HCT116 (cell line): ENCODE measurements around the gene NUB1. TPM values are rescaled to one million over a fixed set of nuclear protein-coding genes. Genes with fewer than 3 reads are reported as not detected.

Experiments
- ATAC-seq: fragments of 200-7000 bp; cut with Tn5 transposase; 2 replicates; pipeline ENCODE4 v1.9.1; 2020; ENCODE audit warnings: mild to moderate bottlenecking, moderate library complexity
- BruUV-seq: library from RNA; stranded (reverse); fragments of 400-500 nt; replicated peaks from 2 replicates; lab custom pipeline; 2021; lab: Mats Ljungman, UMichigan
- CTCF ChIA-PET: fragments of 300-600 bp; sonication (Branson Sonifier 250); formaldehyde crosslinking; loops from one replicate; lab custom pipeline; 2021; ENCODE audit warnings: antibody characterized with exemption; lab: Charles Lee
- POLR2A ChIA-PET: fragments of 300-600, 350-600 bp; sonication (Branson Sonifier 250); formaldehyde crosslinking; loops from one replicate; lab custom pipeline; 2021; ENCODE audit warnings: antibody characterized with exemption; lab: Charles Lee
- RAD21 ChIA-PET, 2 experiments: fragments of 300-600 bp; sonication (Branson Sonifier 250); formaldehyde crosslinking; loops; one replicate each; lab custom pipeline; 2023; ENCODE audit warnings: low total read pairs in 2 of 2; ENCODE audit not compliant: uncharacterized antibody in 2 of 2, unreplicated experiment in 2 of 2, low non-redundant PET in 1 of 2; lab: Charles Lee
- DNase-seq: peaks from one replicate; pipeline ENCODE4 v3.0.0-alpha.2; 2010; ENCODE audit warnings: low read depth, low spot score
- H2AFZ ChIP-seq: fragments of 200-600 bp; shearing (Covaris generic), sonication (generic); 2 replicates; pipeline ENCODE4 v1.6.1; 2017; ENCODE audit warnings: low read depth, mixed run types, mixed read lengths, antibody characterized with exemption, low read length; ENCODE audit not compliant: poor library complexity, severe bottlenecking
- H3K27ac ChIP-seq: 2 replicates; pipeline ENCODE4 v1.5.1; 2012; ENCODE audit warnings: low read depth, low read length
- H3K27me3 ChIP-seq: fragments of 200-600 bp; sonication (generic); 2 replicates; pipeline ENCODE4 v1.6.1; 2016; ENCODE audit warnings: mixed run types, low read length, mixed read lengths; ENCODE audit not compliant: insufficient read depth
- H3K36me3 ChIP-seq, 2 experiments: fragments of 200-500 bp in 1 of 2; fragments of 200-600 bp in 1 of 2; sonication (Bioruptor generic) in 1 of 2; sonication (generic) in 1 of 2; 2 replicates each; pipeline versions ENCODE4 v1.5.1 to v1.6.1; 2014 to 2016; ENCODE audit warnings: low read length in 2 of 2, inconsistent platforms in 1 of 2, mixed read lengths in 1 of 2, mixed run types in 1 of 2; ENCODE audit not compliant: insufficient read depth in 2 of 2, control insufficient read depth in 1 of 2
- H3K4me1 ChIP-seq, 2 experiments: fragments of 200-600 bp in 1 of 2; sonication (generic) in 1 of 2; 2 replicates each; pipeline versions ENCODE4 v1.5.1 to v1.6.1; 2012 to 2017; ENCODE audit warnings: low read length in 2 of 2, inconsistent platforms in 1 of 2, mild to moderate bottlenecking in 1 of 2, mixed read lengths in 1 of 2, mixed run types in 1 of 2, moderate library complexity in 1 of 2; ENCODE audit not compliant: insufficient read depth in 2 of 2, control insufficient read depth in 1 of 2
- H3K4me2 ChIP-seq: fragments of 200-600 bp; sonication (generic); 2 replicates; pipeline ENCODE4 v1.6.1; 2017; ENCODE audit warnings: mixed run types, low read length, mixed read lengths
- H3K4me3 ChIP-seq, 2 experiments: fragments of 200-600 bp in 1 of 2; sonication (generic) in 1 of 2; replicated peaks in 1 of 2; 2 replicates each; pipeline ENCODE4 v1.5.1; 2011 to 2016; ENCODE audit warnings: low read length in 2 of 2, control low read depth in 1 of 2, low read depth in 1 of 2, mild to moderate bottlenecking in 1 of 2, mixed read lengths in 1 of 2, mixed run types in 1 of 2
- H3K79me2 ChIP-seq: fragments of 200-600 bp; sonication (generic); 2 replicates; pipeline ENCODE4 v1.6.1; 2017; ENCODE audit warnings: mild to moderate bottlenecking, mixed run types, low read length, moderate library complexity, mixed read lengths; ENCODE audit not compliant: insufficient read depth
- H3K9ac ChIP-seq: fragments of 200-600 bp; sonication (generic); 2 replicates; pipeline ENCODE4 v1.6.1; 2016; ENCODE audit warnings: low read length, mixed read lengths
- H3K9me2 ChIP-seq: fragments of 200-600 bp; sonication (generic), shearing (Covaris generic); 2 replicates; pipeline ENCODE4 v1.6.1; 2017; ENCODE audit warnings: mixed run types, mild to moderate bottlenecking, moderate library complexity; ENCODE audit not compliant: insufficient read depth
- H3K9me3 ChIP-seq, 2 experiments: fragments of 200-500 bp in 1 of 2; fragments of 200-600 bp in 1 of 2; sonication (Bioruptor generic) in 1 of 2; sonication (generic) in 1 of 2; 2 replicates each; pipeline ENCODE4 v1.6.1; 2014 to 2017; ENCODE audit warnings: low read length in 2 of 2, mixed read lengths in 2 of 2, inconsistent platforms in 1 of 2, low read depth in 1 of 2, mild to moderate bottlenecking in 1 of 2, mixed run types in 1 of 2, moderate library complexity in 1 of 2; ENCODE audit not compliant: control insufficient read depth in 1 of 2, insufficient read depth in 1 of 2
- H4K20me1 ChIP-seq: fragments of 200-600 bp; sonication (generic), shearing (Covaris generic); 2 replicates; pipeline ENCODE4 v1.6.1; 2017; ENCODE audit warnings: mixed run types, mild to moderate bottlenecking, moderate library complexity; ENCODE audit not compliant: insufficient read depth
- CBX3 ChIP-seq: IDR thresholded peaks from 2 replicates; pipeline ENCODE4 v1.6.1; 2012; ENCODE audit warnings: low read depth
- EGR1 ChIP-seq: IDR thresholded peaks from 2 replicates; pipeline ENCODE4 v1.6.1; 2012; ENCODE audit warnings: low read depth
- ELF1 ChIP-seq: IDR thresholded peaks from 2 replicates; pipeline ENCODE4 v1.6.1; 2012; ENCODE audit warnings: low read depth, borderline replicate concordance
- EZH2 ChIP-seq: fragments of 200-600 bp; sonication (generic); IDR thresholded peaks from 2 replicates; pipeline ENCODE4 v1.6.1; 2017; ENCODE audit warnings: antibody characterized with exemption, mixed run types
- FOSL1 ChIP-seq: IDR thresholded peaks from 2 replicates; pipeline ENCODE4 v1.6.1; 2012; ENCODE audit warnings: low read depth
- JUND ChIP-seq: IDR thresholded peaks from 2 replicates; pipeline ENCODE4 v1.6.1; 2012
- POLR2A ChIP-seq: IDR thresholded peaks from 2 replicates; pipeline ENCODE4 v1.7.0; 2011; ENCODE audit warnings: borderline replicate concordance; ENCODE audit not compliant: insufficient read depth, insufficient read length; ENCODE audit errors: extremely low read depth
- POLR2AphosphoS5 ChIP-seq: IDR thresholded peaks from 2 replicates; pipeline ENCODE4 v1.6.1; 2011; ENCODE audit warnings: mild to moderate bottlenecking, low read depth, low read length, moderate library complexity
- SRF ChIP-seq: IDR thresholded peaks from 2 replicates; pipeline ENCODE4 v1.6.1; 2012; ENCODE audit warnings: low read depth
- YY1 ChIP-seq: IDR thresholded peaks from 2 replicates; pipeline ENCODE4 v1.6.1; 2011; ENCODE audit warnings: low read length, low read depth, moderate library complexity, mild to moderate bottlenecking; ENCODE audit not compliant: insufficient replicate concordance; ENCODE audit errors: extremely low read depth
- ZFX ChIP-seq: fragments of 450-650 bp; IDR thresholded peaks from 2 replicates; pipeline ENCODE4 v1.6.1; 2017
- ZNF274 ChIP-seq: fragments of 200-500 bp; sonication (Bioruptor generic); IDR thresholded peaks from 2 replicates; pipeline ENCODE4 v1.6.1; 2014; ENCODE audit warnings: mild to moderate bottlenecking, low read depth, low read length, inconsistent platforms
- intact Hi-C: fragments of 100-400 bp; cut with micrococcal nuclease; formaldehyde crosslinking; loops from 2 replicates; pipeline ENCODE4 v1.10.0; 2022
- total RNA-seq: library from RNA; stranded (reverse); gene quantifications from one replicate; pipeline ENCODE4 v1.2.1, GENCODE V29; 2021; ENCODE audit not compliant: unreplicated experiment
- TF ChIP-seq, protein P1 (sequence below): IDR thresholded peaks from 2 replicates; pipeline ENCODE4 v1.6.1; 2012; ENCODE audit warnings: low read depth
- TF ChIP-seq, protein P2 (sequence below): IDR thresholded peaks from 2 replicates; pipeline ENCODE4 v1.6.1; 2011; ENCODE audit warnings: mild to moderate bottlenecking, low read length, moderate library complexity; ENCODE audit not compliant: insufficient replicate concordance; ENCODE audit errors: extremely low read depth
- TF ChIP-seq, protein P3 (sequence below): IDR thresholded peaks from 2 replicates; pipeline ENCODE4 v1.6.1; 2012
- TF ChIP-seq, protein P4 (sequence below): IDR thresholded peaks from 2 replicates; pipeline ENCODE4 v1.6.1; 2012

NUB1 gene
- total RNA-seq, 1 experiment from 2014 or later: 44.0 TPM

DNA sequence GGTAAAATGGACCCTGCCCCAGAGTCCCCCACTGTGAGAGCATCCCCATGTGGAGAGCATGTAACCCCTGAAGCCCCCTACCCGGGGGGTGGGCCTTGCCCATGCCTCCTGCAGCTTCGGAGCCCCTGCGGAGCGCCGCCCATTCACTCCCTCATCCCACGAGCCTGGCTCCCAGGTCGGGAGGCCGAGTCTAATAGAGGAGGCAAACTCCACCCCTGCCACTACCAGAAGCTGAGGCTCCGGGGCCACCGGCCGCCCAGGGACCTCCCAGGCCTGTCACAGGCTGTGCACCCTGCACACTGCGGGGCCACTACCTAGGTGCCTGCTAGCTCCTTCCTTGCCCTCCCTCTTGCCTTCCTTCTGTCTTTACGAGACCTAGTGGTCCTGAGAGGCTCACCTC, 50.8 kb downstream of the NUB1 start:
- Histone ChIP-seq H2AFZ (no peak overlapping the region), H3K9me2 (no peaks in the 10 kb centered on the region)

More for the DNA sequence above, 50.8 kb downstream of the NUB1 start:
- DNase-seq (no peak), ATAC-seq (no peak)
- no peaks in the 10 kb centered on the region for H3K27me3 ChIP-seq
- no peaks in the 10 kb centered on the region for H3K36me3 ChIP-seq
- intact Hi-C loops: no loop called here
- CTCF ChIA-PET: no interaction called here
- no TSS peak for BruUV-seq
- RAD21 ChIA-PET: no interaction called here
- no peak overlapping the region for H3K4me2 ChIP-seq
- H3K9me3 ChIP-seq: no peaks in the 10 kb centered on the region
- TF ChIP-seq YY1: no peak
- TF ChIP-seq EZH2: no peak
- TF ChIP-seq POLR2AphosphoS5: no peak
- TF ChIP-seq, protein P1, sequence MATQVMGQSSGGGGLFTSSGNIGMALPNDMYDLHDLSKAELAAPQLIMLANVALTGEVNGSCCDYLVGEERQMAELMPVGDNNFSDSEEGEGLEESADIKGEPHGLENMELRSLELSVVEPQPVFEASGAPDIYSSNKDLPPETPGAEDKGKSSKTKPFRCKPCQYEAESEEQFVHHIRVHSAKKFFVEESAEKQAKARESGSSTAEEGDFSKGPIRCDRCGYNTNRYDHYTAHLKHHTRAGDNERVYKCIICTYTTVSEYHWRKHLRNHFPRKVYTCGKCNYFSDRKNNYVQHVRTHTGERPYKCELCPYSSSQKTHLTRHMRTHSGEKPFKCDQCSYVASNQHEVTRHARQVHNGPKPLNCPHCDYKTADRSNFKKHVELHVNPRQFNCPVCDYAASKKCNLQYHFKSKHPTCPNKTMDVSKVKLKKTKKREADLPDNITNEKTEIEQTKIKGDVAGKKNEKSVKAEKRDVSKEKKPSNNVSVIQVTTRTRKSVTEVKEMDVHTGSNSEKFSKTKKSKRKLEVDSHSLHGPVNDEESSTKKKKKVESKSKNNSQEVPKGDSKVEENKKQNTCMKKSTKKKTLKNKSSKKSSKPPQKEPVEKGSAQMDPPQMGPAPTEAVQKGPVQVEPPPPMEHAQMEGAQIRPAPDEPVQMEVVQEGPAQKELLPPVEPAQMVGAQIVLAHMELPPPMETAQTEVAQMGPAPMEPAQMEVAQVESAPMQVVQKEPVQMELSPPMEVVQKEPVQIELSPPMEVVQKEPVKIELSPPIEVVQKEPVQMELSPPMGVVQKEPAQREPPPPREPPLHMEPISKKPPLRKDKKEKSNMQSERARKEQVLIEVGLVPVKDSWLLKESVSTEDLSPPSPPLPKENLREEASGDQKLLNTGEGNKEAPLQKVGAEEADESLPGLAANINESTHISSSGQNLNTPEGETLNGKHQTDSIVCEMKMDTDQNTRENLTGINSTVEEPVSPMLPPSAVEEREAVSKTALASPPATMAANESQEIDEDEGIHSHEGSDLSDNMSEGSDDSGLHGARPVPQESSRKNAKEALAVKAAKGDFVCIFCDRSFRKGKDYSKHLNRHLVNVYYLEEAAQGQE: no peak
- TF ChIP-seq SRF: no peak
- no peak for TF ChIP-seq FOSL1
- TF ChIP-seq ZNF274: no peak
- no peak for TF ChIP-seq ZFX
- TF ChIP-seq, protein P2, sequence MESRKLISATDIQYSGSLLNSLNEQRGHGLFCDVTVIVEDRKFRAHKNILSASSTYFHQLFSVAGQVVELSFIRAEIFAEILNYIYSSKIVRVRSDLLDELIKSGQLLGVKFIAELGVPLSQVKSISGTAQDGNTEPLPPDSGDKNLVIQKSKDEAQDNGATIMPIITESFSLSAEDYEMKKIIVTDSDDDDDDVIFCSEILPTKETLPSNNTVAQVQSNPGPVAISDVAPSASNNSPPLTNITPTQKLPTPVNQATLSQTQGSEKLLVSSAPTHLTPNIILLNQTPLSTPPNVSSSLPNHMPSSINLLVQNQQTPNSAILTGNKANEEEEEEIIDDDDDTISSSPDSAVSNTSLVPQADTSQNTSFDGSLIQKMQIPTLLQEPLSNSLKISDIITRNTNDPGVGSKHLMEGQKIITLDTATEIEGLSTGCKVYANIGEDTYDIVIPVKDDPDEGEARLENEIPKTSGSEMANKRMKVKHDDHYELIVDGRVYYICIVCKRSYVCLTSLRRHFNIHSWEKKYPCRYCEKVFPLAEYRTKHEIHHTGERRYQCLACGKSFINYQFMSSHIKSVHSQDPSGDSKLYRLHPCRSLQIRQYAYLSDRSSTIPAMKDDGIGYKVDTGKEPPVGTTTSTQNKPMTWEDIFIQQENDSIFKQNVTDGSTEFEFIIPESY: no peak
- no peak for TF ChIP-seq POLR2A
- TF ChIP-seq EGR1: no peak
- no peak for TF ChIP-seq CBX3
- TF ChIP-seq JUND: no peak
- no peak for TF ChIP-seq ELF1
- TF ChIP-seq, protein P3, sequence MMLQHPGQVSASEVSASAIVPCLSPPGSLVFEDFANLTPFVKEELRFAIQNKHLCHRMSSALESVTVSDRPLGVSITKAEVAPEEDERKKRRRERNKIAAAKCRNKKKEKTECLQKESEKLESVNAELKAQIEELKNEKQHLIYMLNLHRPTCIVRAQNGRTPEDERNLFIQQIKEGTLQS: no peak
- TF ChIP-seq, protein P4, sequence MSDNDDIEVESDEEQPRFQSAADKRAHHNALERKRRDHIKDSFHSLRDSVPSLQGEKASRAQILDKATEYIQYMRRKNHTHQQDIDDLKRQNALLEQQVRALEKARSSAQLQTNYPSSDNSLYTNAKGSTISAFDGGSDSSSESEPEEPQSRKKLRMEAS: no peak
- no peak overlapping the region for H3K27ac ChIP-seq
- peaks cover 0 to 14% of the 10 kb centered on the region in 2 experiments; a peak in 2 of 4 replicates for H3K4me1 ChIP-seq
- no peaks in the 10 kb centered on the region for H4K20me1 ChIP-seq
- no peak overlapping the region for H3K9ac ChIP-seq
- POLR2A ChIA-PET: no interaction called here
- H3K4me3 ChIP-seq: no peak overlapping the region
- no peaks in the 10 kb centered on the region for H3K79me2 ChIP-seq
